ENCODE results near the gene IGLL5. TPM values are rescaled to one million over a fixed set of nuclear protein-coding genes. Genes with fewer than 3 reads are reported as not detected.

IGLL5 gene
- polyA plus RNA-seq, 1 donor (not counting 4 experiments of a cell fraction or from before 2014, with no cell fraction given) = not detected

DNA sequence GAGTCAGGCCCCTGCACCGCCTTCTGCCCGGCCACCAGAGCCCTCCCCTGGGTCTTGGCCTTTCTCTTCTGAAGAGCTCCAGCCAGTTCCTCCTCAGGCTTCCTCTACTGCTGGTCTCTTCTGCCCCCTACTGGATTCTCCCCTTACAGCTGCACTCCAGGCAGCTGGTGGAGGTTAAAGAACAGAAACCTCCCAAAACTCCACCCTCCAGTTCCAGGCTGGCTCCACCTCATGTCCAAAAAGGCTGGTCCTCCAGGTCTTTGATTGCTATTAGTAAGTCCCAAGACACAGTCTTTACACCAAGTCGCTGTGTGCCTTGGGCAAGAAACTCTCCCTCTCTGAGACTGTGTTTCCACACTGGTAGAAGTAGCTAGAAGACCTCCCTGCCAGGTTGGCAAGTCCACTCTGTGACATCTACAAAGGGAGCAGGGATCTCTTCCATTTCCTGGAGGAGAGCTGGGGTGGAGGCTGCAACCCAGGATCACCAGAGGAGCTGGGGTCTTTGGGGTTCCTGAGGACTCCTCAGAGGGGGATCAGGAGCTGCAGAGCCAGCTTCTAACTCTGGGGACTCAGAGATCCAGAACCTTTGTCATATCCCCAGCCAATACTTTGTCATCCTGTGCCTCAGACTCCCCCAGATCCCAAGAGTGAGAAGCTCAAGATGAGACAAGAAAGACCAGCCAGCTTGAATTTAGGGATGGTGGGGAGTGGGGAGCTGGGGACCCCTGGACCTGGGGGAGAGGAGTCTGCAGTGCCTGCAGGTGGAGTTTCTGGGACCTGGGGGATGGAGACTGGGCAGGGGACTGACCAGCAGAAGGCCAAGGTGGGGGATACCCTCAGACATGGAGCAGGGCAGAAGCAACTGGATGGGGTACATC lies 3.4 kb upstream of the IGLL5 start:
- Histone ChIP-seq H4K20me1 (ENCODE audit: control insufficient read depth, extremely low read depth, insufficient read depth, low read length) (no peaks in the 10 kb centered on the region), H2AFZ (ENCODE audit: control insufficient read depth, low read length) (no peak overlapping the region), H3K4me2 (ENCODE audit: control insufficient read depth, extremely low read depth, insufficient read depth, low read depth, low read length) (no peak overlapping the region), H3K9me3 (ENCODE audit: control insufficient read depth, low read depth, low read length) (no peaks in the 10 kb centered on the region), H3K9ac (ENCODE audit: control insufficient read depth, extremely low read depth, insufficient read depth, low read length) (no peak overlapping the region), H3K4me3 (ENCODE audit: control insufficient read depth in 2 of 3, extremely low read depth in 1 of 3, insufficient read depth in 2 of 3, low read depth in 1 of 3, low read length in 3 of 3) (no peak overlapping the region), H3K9me1 (ENCODE audit: control insufficient read depth, extremely low read depth, insufficient read depth, low read length) (no peaks in the 10 kb centered on the region), H3K27me3 (ENCODE audit: control insufficient read depth, extremely low read depth, insufficient read depth, low read length) (no peaks in the 10 kb centered on the region), H3K79me2 (ENCODE audit: control insufficient read depth, insufficient read depth, low read length) (no peaks in the 10 kb centered on the region), H3K27ac (ENCODE audit: control insufficient read depth, insufficient read depth, low read length) (no peak overlapping the region), H3K36me3 (ENCODE audit: control insufficient read depth in 2 of 2, extremely low read depth in 1 of 2, insufficient read depth in 2 of 2, low read length in 2 of 2) (no peaks in the 10 kb centered on the region), H3K4me1 (ENCODE audit: control insufficient read depth, extremely low read depth, insufficient read depth, low read length) (no peaks in the 10 kb centered on the region)
- DNase-seq (ENCODE audit: low read depth, low spot score) (no peak), FAIRE-seq (no peak)
- dilution Hi-C loops (cut with MboI; ENCODE audit: extremely low pct_ligation_motif_present, low sequenced_read_pairs) = no loop called here
- TF ChIP-seq, protein P1, sequence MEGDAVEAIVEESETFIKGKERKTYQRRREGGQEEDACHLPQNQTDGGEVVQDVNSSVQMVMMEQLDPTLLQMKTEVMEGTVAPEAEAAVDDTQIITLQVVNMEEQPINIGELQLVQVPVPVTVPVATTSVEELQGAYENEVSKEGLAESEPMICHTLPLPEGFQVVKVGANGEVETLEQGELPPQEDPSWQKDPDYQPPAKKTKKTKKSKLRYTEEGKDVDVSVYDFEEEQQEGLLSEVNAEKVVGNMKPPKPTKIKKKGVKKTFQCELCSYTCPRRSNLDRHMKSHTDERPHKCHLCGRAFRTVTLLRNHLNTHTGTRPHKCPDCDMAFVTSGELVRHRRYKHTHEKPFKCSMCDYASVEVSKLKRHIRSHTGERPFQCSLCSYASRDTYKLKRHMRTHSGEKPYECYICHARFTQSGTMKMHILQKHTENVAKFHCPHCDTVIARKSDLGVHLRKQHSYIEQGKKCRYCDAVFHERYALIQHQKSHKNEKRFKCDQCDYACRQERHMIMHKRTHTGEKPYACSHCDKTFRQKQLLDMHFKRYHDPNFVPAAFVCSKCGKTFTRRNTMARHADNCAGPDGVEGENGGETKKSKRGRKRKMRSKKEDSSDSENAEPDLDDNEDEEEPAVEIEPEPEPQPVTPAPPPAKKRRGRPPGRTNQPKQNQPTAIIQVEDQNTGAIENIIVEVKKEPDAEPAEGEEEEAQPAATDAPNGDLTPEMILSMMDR (optimal IDR thresholded peaks at IDR 0.05 in 1 of 3, IDR thresholded peaks at IDR 0.05 in 1 of 3, conservative IDR thresholded peaks at IDR 0.05 in 1 of 3; ENCODE audit: extremely low read depth in 1 of 3, insufficient read depth in 2 of 3, low read length in 3 of 3) = peak; percentile 60 to 86 (median 61)
- no peak for TF ChIP-seq EZH2 (IDR thresholded peaks at IDR 0.05; ENCODE audit: low read length)

GRCh38 chr22:22884888-22885840 lies 2.5 kb upstream of the IGLL5 start:
- TF ChIP-seq, protein P1 (optimal IDR thresholded peaks at IDR 0.05 in 1 of 3, IDR thresholded peaks at IDR 0.05 in 1 of 3, conservative IDR thresholded peaks at IDR 0.05 in 1 of 3; ENCODE audit: extremely low read depth in 1 of 3, insufficient read depth in 2 of 3, low read length in 3 of 3) = no peak
- no peak for TF ChIP-seq EZH2 (IDR thresholded peaks at IDR 0.05; ENCODE audit: low read length)
- no peaks in the 10 kb centered on the region for H3K79me2 ChIP-seq (ENCODE audit: control insufficient read depth, insufficient read depth, low read length)
- no peak overlapping the region for H3K9ac ChIP-seq (ENCODE audit: control insufficient read depth, extremely low read depth, insufficient read depth, low read length)
- no peak for FAIRE-seq
- H3K36me3 ChIP-seq (ENCODE audit: control insufficient read depth in 2 of 2, extremely low read depth in 1 of 2, insufficient read depth in 2 of 2, low read length in 2 of 2) = no peaks in the 10 kb centered on the region
- no peak overlapping the region for H3K4me3 ChIP-seq (ENCODE audit: control insufficient read depth in 2 of 3, extremely low read depth in 1 of 3, insufficient read depth in 2 of 3, low read depth in 1 of 3, low read length in 3 of 3)
- H2AFZ ChIP-seq (ENCODE audit: control insufficient read depth, low read length) = no peak overlapping the region
- H3K9me1 ChIP-seq (ENCODE audit: control insufficient read depth, extremely low read depth, insufficient read depth, low read length) = no peaks in the 10 kb centered on the region
- no peaks in the 10 kb centered on the region for H3K4me1 ChIP-seq (ENCODE audit: control insufficient read depth, extremely low read depth, insufficient read depth, low read length)
- H3K9me3 ChIP-seq (ENCODE audit: control insufficient read depth, low read depth, low read length) = no peaks in the 10 kb centered on the region
- no peak for DNase-seq (ENCODE audit: low read depth, low spot score)
- dilution Hi-C loops (cut with MboI; ENCODE audit: extremely low pct_ligation_motif_present, low sequenced_read_pairs) = no loop called here
- no peaks in the 10 kb centered on the region for H3K27me3 ChIP-seq (ENCODE audit: control insufficient read depth, extremely low read depth, insufficient read depth, low read length)
- H4K20me1 ChIP-seq (ENCODE audit: control insufficient read depth, extremely low read depth, insufficient read depth, low read length) = no peaks in the 10 kb centered on the region
- H3K27ac ChIP-seq (ENCODE audit: control insufficient read depth, insufficient read depth, low read length) = no peak overlapping the region
- H3K4me2 ChIP-seq (ENCODE audit: control insufficient read depth, extremely low read depth, insufficient read depth, low read depth, low read length) = no peak overlapping the region
